GM18508 (cell line): ENCODE measurements around the gene CD300LF.

Source experiments
- ATAC-seq: cut with Tn5 transposase; IDR thresholded peaks from one replicate; pipeline ENCODE4 v1.9.1; 2021; ENCODE audit warnings: moderate number of reproducible peaks; ENCODE audit not compliant: insufficient read depth, unreplicated experiment

CD300LF gene

GRCh38 chr17:74712756-74713155, at the start of gene CD300LF:
Gene CD300LF, minus strand, starts transcription at chr17:74712923. Its CDS starts 57 bp downstream, at chr17:74712866.
- ATAC-seq: no peak

GRCh38 chr17:74761931-74762330, 49.2 kb upstream of the CD300LF start:
- ATAC-seq: no peak

DNA sequence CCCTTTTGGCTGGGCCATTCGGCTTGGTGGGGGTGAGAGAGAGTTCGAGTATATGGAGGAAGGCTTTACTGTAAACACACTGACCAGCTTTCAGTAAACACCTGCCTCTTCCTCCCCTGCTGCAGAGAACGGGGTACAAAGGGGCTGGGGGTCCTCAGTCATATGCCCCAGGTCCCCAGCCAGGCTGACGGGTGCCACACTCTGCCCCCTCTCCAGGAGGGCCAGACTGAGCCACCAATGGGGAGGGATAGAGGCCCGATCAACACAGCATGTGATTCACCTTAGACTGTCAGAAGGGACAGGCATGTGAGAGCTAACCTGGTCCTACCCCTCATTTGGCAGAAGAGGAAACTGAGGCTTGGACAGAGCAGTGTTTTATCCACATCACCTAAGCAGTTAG, 48.7 kb upstream of the CD300LF start:
- no peak for ATAC-seq

DNA sequence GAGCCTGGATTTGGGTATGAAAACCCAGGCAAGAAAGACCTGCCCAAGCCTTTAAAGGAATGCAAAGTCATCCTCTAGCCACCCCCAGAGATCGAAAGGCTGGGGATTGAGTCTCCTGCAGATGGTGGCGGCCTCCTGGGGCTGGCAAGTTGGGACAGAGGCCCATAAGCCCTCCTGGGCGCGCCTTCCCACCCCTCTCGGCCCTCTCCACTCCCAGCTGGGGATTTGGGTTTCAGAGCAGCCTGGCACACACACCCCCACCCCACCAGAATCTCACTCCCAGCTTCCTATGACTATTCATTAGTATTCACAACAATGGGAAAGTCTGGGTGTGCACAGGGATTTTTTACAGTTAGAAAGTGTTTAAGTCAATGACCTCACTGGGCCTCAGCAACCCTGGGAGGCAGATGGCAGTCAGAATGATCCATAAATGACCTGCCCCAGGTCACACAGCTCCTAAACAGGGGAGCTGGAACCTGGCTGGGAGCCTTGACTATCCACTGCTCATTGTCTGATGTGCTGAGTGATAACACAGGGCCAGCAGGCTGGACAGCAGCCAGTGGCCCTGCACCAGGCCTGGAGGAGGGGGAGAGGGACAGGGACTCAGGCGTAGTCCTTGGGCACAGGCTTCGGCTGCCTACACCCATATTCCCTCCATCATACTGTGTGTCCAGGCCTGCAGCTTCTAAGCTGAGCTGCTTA, 47.8 kb upstream of the CD300LF start:
- ATAC-seq: no peak

DNA sequence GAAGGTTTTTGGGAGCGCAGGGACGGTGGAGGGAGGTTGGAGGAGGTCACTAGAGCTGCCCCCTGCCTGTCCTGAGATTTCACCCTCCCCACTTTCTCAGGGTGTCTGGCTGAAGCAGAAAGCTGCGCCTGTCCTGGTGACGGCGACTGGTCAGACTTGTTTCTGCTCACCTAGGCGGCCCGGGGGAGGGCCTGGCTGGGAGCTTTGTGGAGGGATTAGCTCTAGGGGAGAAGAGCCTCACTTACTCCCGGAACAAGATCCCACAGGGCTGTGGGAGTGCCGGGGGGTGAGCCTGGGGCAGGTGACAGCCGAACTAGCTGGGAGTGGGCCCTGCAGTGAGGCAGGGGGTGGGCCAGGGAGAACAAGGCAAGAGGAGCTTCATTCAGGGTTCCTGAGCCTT, 47.2 kb upstream of the CD300LF start:
- ATAC-seq: no peak

GRCh38 chr17:74759243-74759801, 46.6 kb upstream of the CD300LF start:
- ATAC-seq: no peak

GRCh38 chr17:74758848-74759168, 46.1 kb upstream of the CD300LF start:
- no peak for ATAC-seq

GRCh38 chr17:74757931-74758847, 45.5 kb upstream of the CD300LF start:
- no peak for ATAC-seq

DNA sequence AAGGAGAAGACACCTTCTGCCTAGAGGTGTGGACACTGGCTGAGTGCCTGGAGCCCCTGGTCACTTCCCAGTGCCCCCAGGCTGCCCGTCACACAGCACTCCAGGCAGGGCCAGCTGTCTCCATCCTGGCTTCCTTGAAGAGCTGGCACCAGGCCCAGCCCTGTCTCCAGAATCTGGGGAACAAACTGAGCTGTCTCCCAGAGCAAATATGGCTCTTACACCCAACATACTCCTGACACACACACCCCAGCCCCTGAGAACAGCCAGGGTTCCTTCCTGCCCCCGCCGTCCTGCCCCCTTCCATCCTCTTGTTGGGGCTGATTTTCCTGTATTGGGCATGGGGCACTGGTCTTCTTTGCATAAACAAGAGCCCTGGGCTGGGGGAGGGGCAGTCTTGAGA, 44.8 kb upstream of the CD300LF start:
- no peak for ATAC-seq

DNA sequence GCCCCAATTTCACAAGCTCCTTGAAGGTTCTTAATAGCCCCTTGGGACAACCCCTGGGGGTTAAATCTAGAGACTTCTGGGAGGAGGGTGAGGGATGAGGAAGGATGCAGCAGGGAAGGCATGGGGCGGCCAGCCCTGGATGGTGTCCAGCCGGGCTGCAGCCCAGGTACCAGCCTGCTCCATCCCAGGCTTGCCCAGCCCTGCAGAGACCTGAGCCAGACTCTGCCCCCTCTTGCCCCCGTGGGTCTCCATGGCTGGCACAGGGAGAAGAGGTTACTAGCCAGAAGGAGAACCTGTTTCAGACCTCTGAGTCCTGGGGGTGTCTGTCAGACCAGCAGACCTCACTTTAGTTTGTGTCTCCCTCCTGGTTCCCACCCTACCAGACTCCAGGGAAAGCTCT, 44.2 kb upstream of the CD300LF start:
- no peak for ATAC-seq

GRCh38 chr17:74755533-74755932, 42.8 kb upstream of the CD300LF start:
- no peak for ATAC-seq

- no peak for ATAC-seq
These were observed 42.1 kb upstream of the CD300LF start for GRCh38 chr17:74754832-74755231.

GRCh38 chr17:74752822-74753401, 40.2 kb upstream of the CD300LF start:
- ATAC-seq: no peak

DNA sequence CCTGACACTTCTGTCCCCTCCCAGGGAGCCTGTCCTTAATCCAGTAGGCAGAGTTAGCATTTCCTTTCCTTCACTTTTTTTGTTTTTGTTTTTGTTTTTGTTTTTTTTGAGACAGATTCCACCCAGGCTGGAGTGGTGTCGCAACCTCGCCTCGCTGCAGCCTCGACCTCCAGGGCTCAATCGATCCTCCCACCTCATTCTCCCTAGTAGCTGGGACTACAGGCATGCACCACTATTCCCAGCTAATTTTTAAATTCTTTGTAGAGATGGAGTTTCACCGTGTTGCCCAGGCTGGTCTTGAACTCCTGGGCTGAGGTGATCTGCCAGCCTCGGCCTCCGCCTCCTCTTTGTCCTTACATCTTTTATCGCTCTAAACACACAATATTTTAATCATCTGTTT, 39.7 kb upstream of the CD300LF start:
- ATAC-seq: no peak

GRCh38 chr17:74750327-74751069, 37.8 kb upstream of the CD300LF start:
- no peak for ATAC-seq

DNA sequence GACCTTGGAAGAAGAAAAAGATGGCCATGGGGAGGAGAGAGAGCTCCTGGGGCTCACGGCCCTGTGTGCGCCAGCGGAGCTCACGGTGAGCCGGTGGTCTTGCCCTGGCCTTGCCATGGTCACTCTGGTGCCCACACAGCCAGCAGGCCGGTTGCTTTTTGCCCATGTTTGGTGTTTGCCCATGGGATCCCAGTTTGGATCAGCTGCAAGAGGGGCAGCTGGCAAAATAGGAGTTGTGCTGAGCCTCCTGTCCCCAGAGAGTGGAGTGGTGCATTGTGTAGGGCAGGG, 37.3 kb upstream of the CD300LF start:
- no peak for ATAC-seq

DNA sequence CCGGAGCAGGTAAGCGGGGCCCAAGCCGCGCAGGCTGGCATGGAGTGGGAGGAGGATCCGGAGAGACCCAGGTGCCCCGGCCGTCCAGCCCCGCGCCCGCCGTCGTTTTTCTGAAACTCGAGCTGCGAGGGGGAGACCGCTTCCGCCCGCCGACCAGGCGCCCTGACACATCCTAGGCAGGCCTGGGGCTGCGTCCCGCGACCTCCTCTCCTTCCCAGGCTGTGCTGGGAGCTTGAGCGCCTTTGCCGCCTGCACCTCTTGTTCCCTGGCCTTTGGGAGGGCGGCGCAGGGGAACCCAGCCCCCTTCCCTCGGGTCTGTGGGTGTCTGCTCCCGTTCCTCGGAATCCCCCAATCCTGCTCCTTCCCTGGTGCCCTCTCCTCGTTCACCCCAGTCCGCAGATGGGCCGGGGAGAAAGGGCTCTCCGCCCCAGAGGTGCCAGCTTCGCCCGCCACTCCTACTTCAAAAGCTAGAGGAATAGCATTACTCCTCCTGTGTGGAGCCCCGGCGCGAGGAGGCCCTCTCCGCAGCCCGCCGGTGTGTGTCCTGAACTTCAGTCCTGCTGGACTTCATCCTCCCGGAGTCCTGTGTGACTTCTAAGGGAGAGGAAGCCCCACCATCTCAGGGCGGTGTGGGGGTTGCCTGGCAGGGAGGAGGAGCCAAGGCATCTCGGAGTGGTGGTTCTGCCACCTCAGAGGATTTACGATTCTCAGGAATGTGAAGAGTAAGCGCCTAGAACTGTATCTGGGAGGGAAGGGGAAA, 36.7 kb upstream of the CD300LF start:
- ATAC-seq: no peak

GRCh38 chr17:74748529-74749278, 36.0 kb upstream of the CD300LF start, which contains the start of gene NHERF1:
Gene NHERF1, plus strand, starts transcription at chr17:74748628. Its CDS starts 219 bp downstream, at chr17:74748847.
- ATAC-seq: peak; percentile 12

GRCh38 chr17:74748279-74748528, 35.5 kb upstream of the CD300LF start:
- peak; percentile 52 for ATAC-seq
